Calu3 (cell line): ENCODE measurements around the gene TIPRL. TPM values are rescaled to one million over a fixed set of nuclear protein-coding genes. Genes with fewer than 3 reads are reported as not detected.

Experiments used
- Bru-seq: library from RNA; stranded (reverse); fragments of 400-500 nt; gene quantifications from one replicate; lab custom pipeline; 2021; lab: Mats Ljungman, UMichigan
- BruChase-seq, 2 experiments: library from RNA; stranded (reverse); fragments of 400-500 nt; gene quantifications; one replicate each; lab custom pipeline; 2021; lab: Mats Ljungman, UMichigan
- BruUV-seq: library from RNA; stranded (reverse); fragments of 400-500 nt; replicated peaks from 2 replicates; lab custom pipeline; 2021; lab: Mats Ljungman, UMichigan
- CTCF ChIA-PET: fragments of 300-600 bp; sonication (Branson Sonifier 250); formaldehyde crosslinking; loops from one replicate; lab custom pipeline; 2022; ENCODE audit warnings: antibody characterized with exemption; lab: Charles Lee
- DNase-seq: peaks from one replicate; pipeline ENCODE4 v3.0.0; 2022
- H3K27ac Mint-ChIP-seq: one replicate; pipeline ENCODE4 v1.8.0; 2022; ENCODE audit warnings: mixed read lengths; ENCODE audit not compliant: unreplicated experiment
- H3K27me3 Mint-ChIP-seq: one replicate; pipeline ENCODE4 v1.8.0; 2022; ENCODE audit warnings: mixed read lengths; ENCODE audit not compliant: unreplicated experiment
- H3K36me3 Mint-ChIP-seq: one replicate; pipeline ENCODE4 v1.8.0; 2022; ENCODE audit warnings: mild to moderate bottlenecking, moderate library complexity, mixed read lengths; ENCODE audit not compliant: insufficient read depth, unreplicated experiment
- H3K4me1 Mint-ChIP-seq: one replicate; pipeline ENCODE4 v1.8.0; 2022; ENCODE audit warnings: mild to moderate bottlenecking, low read depth, mixed read lengths; ENCODE audit not compliant: unreplicated experiment
- H3K4me3 Mint-ChIP-seq: one replicate; pipeline ENCODE4 v1.8.0; 2022; ENCODE audit warnings: mild to moderate bottlenecking, low read depth, moderate library complexity, mixed read lengths; ENCODE audit not compliant: unreplicated experiment
- H3K9me3 Mint-ChIP-seq: one replicate; pipeline ENCODE4 v1.8.0; 2022; ENCODE audit warnings: low read depth, mixed read lengths; ENCODE audit not compliant: unreplicated experiment
- intact Hi-C: fragments of 100-400 bp; cut with micrococcal nuclease; formaldehyde crosslinking; loops from one replicate; pipeline ENCODE4 v1.10.0; 2022; ENCODE audit not compliant: unreplicated experiment
- long read RNA-seq: library from polyadenylated mRNA; stranded (forward); transcript quantifications from one replicate; pipeline ENCODE4 v2.0.0, GENCODE V29; 2022
- total RNA-seq: library from RNA; stranded (reverse); gene quantifications from 2 replicates; pipeline ENCODE4 v1.2.3, GENCODE V29; 2022
- TF ChIP-seq, protein P1 (sequence below): fragments of 200-600 bp; IDR thresholded peaks from one replicate; pipeline ENCODE4 v1.8.0; 2022; ENCODE audit warnings: antibody characterized with exemption; ENCODE audit not compliant: unreplicated experiment

Gene TIPRL
- total RNA-seq = 36.6 and 41.6 TPM in 2 replicates
- percentile 81 among the genes with signal in this experiment for Bru-seq, nascent RNA
- BruChase-seq, experiment 1, labeled RNA remaining after a 6-hour chase = percentile 90 among the genes with signal in this experiment
- BruChase-seq, experiment 2, labeled RNA remaining after a 2-hour chase = percentile 85 among the genes with signal in this experiment
- long read RNA-seq, transcript TIPRL-202 (7 exons, 3,032 nt) = major isoform, 74 of 85 reads
- long read RNA-seq, partial matches to known transcripts = 5 of 85 reads
- long read RNA-seq, other reads (novel, unspliced or antisense) = 5 of 85 reads

- Mint-ChIP-seq H3K36me3 (no peaks in the 10 kb centered on the region), H3K4me3 (no peak within 1 kb of the TSS), H3K27ac (no peak within 1 kb of the TSS), H3K9me3 (no peaks in the 10 kb centered on the region), H3K4me1 (no peaks in the 10 kb centered on the region), H3K27me3 (no peaks in the 10 kb centered on the region)
- intact Hi-C loops = loop anchor here (2.0 kb wide), 1 partner anchor 50 kb away; no protein-coding TSS in a partner anchor
- TSS peak; percentile 68 for BruUV-seq
- DNase-seq = peak; percentile 99
- TF ChIP-seq, protein P1, sequence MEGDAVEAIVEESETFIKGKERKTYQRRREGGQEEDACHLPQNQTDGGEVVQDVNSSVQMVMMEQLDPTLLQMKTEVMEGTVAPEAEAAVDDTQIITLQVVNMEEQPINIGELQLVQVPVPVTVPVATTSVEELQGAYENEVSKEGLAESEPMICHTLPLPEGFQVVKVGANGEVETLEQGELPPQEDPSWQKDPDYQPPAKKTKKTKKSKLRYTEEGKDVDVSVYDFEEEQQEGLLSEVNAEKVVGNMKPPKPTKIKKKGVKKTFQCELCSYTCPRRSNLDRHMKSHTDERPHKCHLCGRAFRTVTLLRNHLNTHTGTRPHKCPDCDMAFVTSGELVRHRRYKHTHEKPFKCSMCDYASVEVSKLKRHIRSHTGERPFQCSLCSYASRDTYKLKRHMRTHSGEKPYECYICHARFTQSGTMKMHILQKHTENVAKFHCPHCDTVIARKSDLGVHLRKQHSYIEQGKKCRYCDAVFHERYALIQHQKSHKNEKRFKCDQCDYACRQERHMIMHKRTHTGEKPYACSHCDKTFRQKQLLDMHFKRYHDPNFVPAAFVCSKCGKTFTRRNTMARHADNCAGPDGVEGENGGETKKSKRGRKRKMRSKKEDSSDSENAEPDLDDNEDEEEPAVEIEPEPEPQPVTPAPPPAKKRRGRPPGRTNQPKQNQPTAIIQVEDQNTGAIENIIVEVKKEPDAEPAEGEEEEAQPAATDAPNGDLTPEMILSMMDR = peak; percentile 83
- CTCF ChIA-PET = interaction anchor here (1.0 kb wide), 1 partner anchor 47 kb away, joined by 4 read pairs; the partner anchor contains the start of gene SFT2D2
Measured at GRCh38 chr1:168178638-168179437, at the start of gene TIPRL. Gene TIPRL (plus strand): TSS chr1:168178962. CDS start chr1:168179078, 116 bp downstream.

DNA sequence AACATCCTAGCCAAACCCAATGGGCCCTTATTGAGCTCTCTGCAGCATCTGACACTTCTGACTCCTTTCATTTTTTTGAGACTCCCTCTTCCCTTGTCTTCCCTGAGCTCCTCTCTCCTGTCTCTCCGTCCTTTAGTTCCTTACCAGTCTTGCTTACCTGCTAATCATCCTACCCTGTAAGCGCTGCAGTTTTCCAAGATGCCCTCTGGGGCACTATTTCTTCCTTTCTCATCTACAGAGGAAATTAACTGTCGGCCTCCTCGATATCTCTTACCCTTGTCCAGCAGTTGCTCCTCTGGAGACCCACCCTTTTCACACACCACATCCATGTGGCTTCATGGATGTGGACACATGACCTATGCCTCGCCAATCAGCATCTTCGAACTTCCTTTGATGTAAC lies 48.8 kb upstream of the TIPRL start:
- TF ChIP-seq, protein P1 = no peak
- CTCF ChIA-PET = interaction anchor here (1.4 kb wide), 1 partner anchor 12 kb away, joined by 3 read pairs; no protein-coding TSS in a partner anchor
- H3K4me3 Mint-ChIP-seq = no peak overlapping the region
- H3K36me3 Mint-ChIP-seq = no peaks in the 10 kb centered on the region
- H3K27ac Mint-ChIP-seq = no peak overlapping the region
- peaks cover 3% of the 10 kb centered on the region for H3K9me3 Mint-ChIP-seq
- no peak for DNase-seq
- no peaks in the 10 kb centered on the region for H3K27me3 Mint-ChIP-seq
- no peaks in the 10 kb centered on the region for H3K4me1 Mint-ChIP-seq
- intact Hi-C loops = no loop called here
- BruUV-seq = no TSS peak

DNA sequence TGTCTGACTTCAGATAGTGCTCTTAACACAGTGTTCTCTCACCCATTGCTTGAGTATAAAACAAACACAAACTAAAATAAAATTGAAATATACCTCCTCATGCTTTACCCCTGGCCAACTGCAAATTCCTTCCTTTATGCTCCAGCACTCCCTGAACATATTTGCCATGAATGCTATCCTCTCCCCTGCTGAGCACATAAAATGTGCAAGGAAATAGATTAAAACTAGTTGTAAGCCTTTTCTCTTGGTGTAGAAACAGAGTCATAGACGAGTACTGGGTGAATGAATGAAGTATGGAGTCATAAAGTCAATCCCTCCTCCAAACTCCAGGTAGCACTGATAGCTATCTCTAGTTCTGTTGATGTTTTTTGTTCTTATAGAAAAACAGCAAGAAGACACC lies 44.6 kb upstream of the TIPRL start:
- no peak overlapping the region for H3K4me3 Mint-ChIP-seq
- CTCF ChIA-PET = interaction anchor here (0.5 kb wide), 1 partner anchor 298 kb away, joined by 5 read pairs; no protein-coding TSS in a partner anchor
- DNase-seq = no peak
- H3K36me3 Mint-ChIP-seq = peaks cover 12% of the 10 kb centered on the region
- H3K4me1 Mint-ChIP-seq = peaks cover 9% of the 10 kb centered on the region
- TF ChIP-seq, protein P1 = no peak
- no peak overlapping the region for H3K27ac Mint-ChIP-seq
- H3K27me3 Mint-ChIP-seq = peaks cover 14% of the 10 kb centered on the region
- BruUV-seq = TSS peak; percentile 32
- no peaks in the 10 kb centered on the region for H3K9me3 Mint-ChIP-seq
- intact Hi-C loops = no loop called here

GRCh38 chr1:168134642-168135041 lies 44.1 kb upstream of the TIPRL start:
- Mint-ChIP-seq H3K4me3 (no peak overlapping the region), H3K4me1 (peaks cover 9% of the 10 kb centered on the region), H3K9me3 (no peaks in the 10 kb centered on the region), H3K36me3 (peaks cover 12% of the 10 kb centered on the region), H3K27me3 (peaks cover 14% of the 10 kb centered on the region), H3K27ac (no peak overlapping the region)
- no peak for DNase-seq
- BruUV-seq = no TSS peak
- TF ChIP-seq, protein P1 = no peak
- CTCF ChIA-PET = no interaction called here
- intact Hi-C loops = no loop called here
